H1 (cell line): ENCODE results near the gene CD44. TPM values are rescaled to one million over a fixed set of nuclear protein-coding genes. Genes with fewer than 3 reads are reported as not detected.

Experiments used
- CTCF ChIA-PET: fragments of 300-600 bp; sonication (Branson Sonifier 250); formaldehyde crosslinking; loops from one replicate; lab custom pipeline; 2021; ENCODE audit not compliant: partially characterized antibody; lab: Charles Lee
- POLR2A ChIA-PET: fragments of 300-600 bp; sonication (Branson Sonifier 250); formaldehyde crosslinking; loops from one replicate; lab custom pipeline; 2021; ENCODE audit warnings: inconsistent platforms; ENCODE audit not compliant: partially characterized antibody; lab: Charles Lee
- DNase-seq, 2 experiments: peaks; one replicate each; pipeline versions ENCODE4 v3.0.0 to v3.0.0-alpha.2; 2010 to 2022; ENCODE audit warnings: low spot score in 2 of 2, low read depth in 1 of 2, mixed read lengths in 1 of 2
- FAIRE-seq: peaks from 2 replicates; lab custom pipeline; 2011; peaks lifted over from hg19 to GRCh38; lab: Jason Lieb, UNC
- H2AFZ ChIP-seq: 2 replicates; pipeline ENCODE4 v1.8.1; 2012; ENCODE audit warnings: low read length, inconsistent platforms
- H2AK5ac ChIP-seq: 2 replicates; pipeline ENCODE4 v1.6.1; 2013; ENCODE audit warnings: low read depth, low read length
- H2BK120ac ChIP-seq: replicated peaks from 2 replicates; pipeline ENCODE3; 2013; ENCODE audit warnings: low read depth, low read length, inconsistent platforms
- H2BK12ac ChIP-seq: 2 replicates; pipeline ENCODE4 v1.6.1; 2013; ENCODE audit warnings: low read depth, low read length
- H2BK15ac ChIP-seq: 2 replicates; pipeline ENCODE4 v1.6.1; 2013; ENCODE audit warnings: low read length
- H2BK20ac ChIP-seq: 2 replicates; pipeline ENCODE4 v1.6.1; 2013; ENCODE audit warnings: low read length
- H2BK5ac ChIP-seq: 2 replicates; pipeline ENCODE4 v1.6.1; 2013; ENCODE audit warnings: low read depth, low read length
- H3K14ac ChIP-seq: 2 replicates; pipeline ENCODE4 v1.6.1; 2013; ENCODE audit warnings: inconsistent platforms; ENCODE audit not compliant: insufficient read length
- H3K18ac ChIP-seq: 2 replicates; pipeline ENCODE4 v1.6.1; 2013; ENCODE audit warnings: low read length; ENCODE audit errors: extremely low read depth
- H3K23ac ChIP-seq: 2 replicates; pipeline ENCODE4 v1.6.1; 2013; ENCODE audit warnings: inconsistent platforms; ENCODE audit not compliant: insufficient read length
- H3K23me2 ChIP-seq: 2 replicates; pipeline ENCODE4 v1.6.1; 2013; ENCODE audit warnings: low read depth, low read length
- H3K27ac ChIP-seq: 2 replicates; pipeline ENCODE4 v1.6.1; 2011; ENCODE audit warnings: low read depth, low read length, inconsistent platforms
- H3K27me3 ChIP-seq, 4 experiments: replicated peaks in 1 of 4; 1 replicate in 1 of 4; 2 replicates in 3 of 4; pipeline versions ENCODE4 v1.6.1 to v1.8.1; 2011 to 2013; ENCODE audit warnings: low read length in 3 of 4, mild to moderate bottlenecking in 3 of 4, inconsistent platforms in 2 of 4, mixed read lengths in 2 of 4, moderate library complexity in 1 of 4; ENCODE audit not compliant: control insufficient read depth in 3 of 4, insufficient read depth in 3 of 4; ENCODE audit errors: extremely low read depth in 1 of 4
- H3K36me3 ChIP-seq, 4 experiments: 2 replicates each; pipeline versions ENCODE4 v1.6.1 to v1.8.1; 2011 to 2013; ENCODE audit warnings: mild to moderate bottlenecking in 4 of 4, low read length in 3 of 4, moderate library complexity in 2 of 4, control low read depth in 1 of 4, inconsistent platforms in 1 of 4; ENCODE audit not compliant: insufficient read depth in 4 of 4, control insufficient read depth in 2 of 4
- H3K4ac ChIP-seq: replicated peaks from 2 replicates; pipeline ENCODE3; 2013; ENCODE audit warnings: low read length, low read depth, mixed read lengths, inconsistent platforms; ENCODE audit not compliant: insufficient read length
- H3K4me1 ChIP-seq, 4 experiments: replicated peaks in 1 of 4; 1 replicate in 1 of 4; 2 replicates in 3 of 4; pipeline versions ENCODE4 v1.6.1 to v1.8.1; 2011 to 2013; ENCODE audit warnings: low read length in 3 of 4, inconsistent platforms in 2 of 4, mixed read lengths in 1 of 4; ENCODE audit not compliant: insufficient read depth in 4 of 4, control insufficient read depth in 3 of 4
- H3K4me2 ChIP-seq, 2 experiments: 2 replicates each; pipeline versions ENCODE4 v1.6.1 to v1.8.1; 2011 to 2013; ENCODE audit warnings: low read depth in 2 of 2, low read length in 2 of 2, control low read depth in 1 of 2, inconsistent platforms in 1 of 2, mild to moderate bottlenecking in 1 of 2; ENCODE audit not compliant: insufficient read depth in 1 of 2
- H3K4me3 ChIP-seq, 4 experiments: fragments of 200-600, 300-600 bp in 1 of 4; sonication (generic), shearing (Covaris generic), sonication (Bioruptor Twin) in 1 of 4; 2 replicates each; pipeline versions ENCODE4 v1.5.1 to v1.8.1; 2011 to 2016; ENCODE audit warnings: low read length in 4 of 4, low read depth in 3 of 4, control low read depth in 2 of 4, inconsistent platforms in 2 of 4, mild to moderate bottlenecking in 2 of 4, mixed read lengths in 1 of 4, moderate library complexity in 1 of 4; ENCODE audit not compliant: insufficient read depth in 2 of 4; ENCODE audit errors: extremely low read depth in 1 of 4
- H3K56ac ChIP-seq: replicated peaks from 2 replicates; pipeline ENCODE3; 2013; ENCODE audit warnings: low read depth, mild to moderate bottlenecking, mixed read lengths, low read length, inconsistent platforms; ENCODE audit not compliant: insufficient read length
- H3K79me1 ChIP-seq: 2 replicates; pipeline ENCODE4 v1.6.1; 2013; ENCODE audit warnings: low read depth, low read length, control low read depth
- H3K79me2 ChIP-seq, 2 experiments: 2 replicates each; pipeline versions ENCODE4 v1.6.1 to v1.8.1; 2012 to 2013; ENCODE audit warnings: low read length in 2 of 2, mild to moderate bottlenecking in 2 of 2, inconsistent platforms in 1 of 2; ENCODE audit not compliant: insufficient read depth in 2 of 2, control insufficient read depth in 1 of 2
- H3K9ac ChIP-seq, 4 experiments: replicated peaks in 1 of 4; 1 replicate in 1 of 4; 2 replicates in 3 of 4; pipeline versions ENCODE4 v1.6.1 to v1.8.1; 2011 to 2013; ENCODE audit warnings: low read depth in 3 of 4, low read length in 3 of 4, control low read depth in 2 of 4, mild to moderate bottlenecking in 2 of 4, moderate library complexity in 2 of 4, inconsistent platforms in 1 of 4; ENCODE audit errors: extremely low read depth in 1 of 4
- H3K9me3 ChIP-seq, 2 experiments: 2 replicates each; pipeline versions ENCODE4 v1.6.1 to v1.8.1; 2012 to 2013; ENCODE audit warnings: mild to moderate bottlenecking in 2 of 2, moderate library complexity in 2 of 2, control low read depth in 1 of 2, inconsistent platforms in 1 of 2, low read depth in 1 of 2, low read length in 1 of 2, mixed read lengths in 1 of 2; ENCODE audit not compliant: insufficient read depth in 2 of 2
- H4K20me1 ChIP-seq, 2 experiments: replicated peaks in 1 of 2; 2 replicates each; pipeline versions ENCODE3 to v1.8.1; 2011 to 2013; ENCODE audit warnings: inconsistent platforms in 2 of 2, low read length in 2 of 2, mild to moderate bottlenecking in 1 of 2; ENCODE audit not compliant: insufficient read depth in 2 of 2, control insufficient read depth in 1 of 2
- H4K5ac ChIP-seq: 2 replicates; pipeline ENCODE4 v1.6.1; 2013; ENCODE audit warnings: low read length, low read depth, mixed read lengths, inconsistent platforms; ENCODE audit not compliant: insufficient read length
- H4K8ac ChIP-seq: 2 replicates; pipeline ENCODE4 v1.8.0; 2013; ENCODE audit warnings: mild to moderate bottlenecking, moderate library complexity, low read length, inconsistent platforms; ENCODE audit not compliant: insufficient read depth; ENCODE audit errors: extremely low read depth
- H4K91ac ChIP-seq: replicated peaks from 2 replicates; pipeline ENCODE3; 2013; ENCODE audit warnings: low read length, mixed read lengths, inconsistent platforms; ENCODE audit not compliant: insufficient read length
- BACH1 ChIP-seq: IDR thresholded peaks from 2 replicates; pipeline ENCODE4 v1.6.1; 2012; ENCODE audit warnings: low read length, improper control_type of control experiment
- EP300 ChIP-seq, 2 experiments: IDR thresholded peaks; 1 replicate in 1 of 2; 2 replicates in 1 of 2; pipeline ENCODE4 v1.6.1; 2011 to 2012; ENCODE audit warnings: low read depth in 2 of 2, low read length in 2 of 2, mild to moderate bottlenecking in 2 of 2, borderline replicate concordance in 1 of 2, inconsistent platforms in 1 of 2, moderate library complexity in 1 of 2
- GABPA ChIP-seq: IDR thresholded peaks from 2 replicates; pipeline ENCODE4 v1.6.1; 2011; ENCODE audit warnings: mild to moderate bottlenecking, low read length, moderate library complexity, borderline replicate concordance; ENCODE audit not compliant: insufficient read depth
- HDAC6 ChIP-seq: IDR thresholded peaks from one replicate; pipeline ENCODE4 v1.7.1; 2012; ENCODE audit warnings: low read depth, mild to moderate bottlenecking, inconsistent platforms, low read length, moderate library complexity
- JUND ChIP-seq: IDR thresholded peaks from 2 replicates; pipeline ENCODE4 v1.6.1; 2011; ENCODE audit warnings: mild to moderate bottlenecking, improper control_type of control experiment, low read length
- SIN3A ChIP-seq, 2 experiments: IDR thresholded peaks in 1 of 2; conservative IDR thresholded peaks in 1 of 2; 2 replicates each; pipeline ENCODE4 v1.6.1; 2011 to 2012; ENCODE audit warnings: low read length in 2 of 2, improper control_type of control experiment in 1 of 2, low read depth in 1 of 2, mild to moderate bottlenecking in 1 of 2
- SP1 ChIP-seq: IDR thresholded peaks from 2 replicates; pipeline ENCODE4 v1.6.1; 2011; ENCODE audit warnings: low read depth, low read length
- WGBS, 2 experiments: shearing (Covaris generic) in 1 of 2; methylation state at CpG; one replicate each; pipeline versions ENCODE4 v1.1.6 to v1.1.7; 2013 to 2015; ENCODE audit warnings: low lambda C conversion rate in 2 of 2, mixed read lengths in 2 of 2, inconsistent platforms in 1 of 2, low coverage in 1 of 2, missing lambda C conversion rate in 1 of 2; ENCODE audit not compliant: insufficient replicate concordance in 2 of 2, insufficient coverage in 1 of 2, insufficient read length in 1 of 2; ENCODE audit errors: extremely low coverage in 1 of 2, missing lambda C conversion rate in 1 of 2; 5-methylcytosine and 5-hydroxymethylcytosine counted together
- polyA plus RNA-seq, 7 experiments: library from polyadenylated mRNA; depleted of rRNA in 3 of 7; stranded (reverse) in 5 of 7; unstranded in 2 of 7; fragments of >200 nt in 5 of 7; fragments of 200-250 nt in 2 of 7; gene quantifications; 1 replicate in 5 of 7; 2 replicates in 1 of 7; 4 replicates in 1 of 7; pipeline versions ENCODE4 v1.2.1 to v1.2.3, GENCODE V29; 2011 to 2013; ENCODE audit warnings: missing spikeins in 2 of 7, mixed read lengths in 2 of 7
- total RNA-seq: library from RNA; stranded (reverse); fragmentation: NEBNext Ultra II Directional; extraction: Animal tissue kit (Norgen Biotek cat#: 25700); gene quantifications from 2 replicates; pipeline ENCODE4 v1.2.1, GENCODE V29; 2021
- TF ChIP-seq, protein P1 (sequence below), 3 experiments: IDR thresholded peaks; 1 replicate in 2 of 3; 2 replicates in 1 of 3; pipeline versions ENCODE4 v1.5.1 to v1.6.1; 2011; ENCODE audit warnings: low read length in 3 of 3, mild to moderate bottlenecking in 3 of 3, inconsistent platforms in 2 of 3, low read depth in 1 of 3, moderate library complexity in 1 of 3; ENCODE audit not compliant: insufficient read depth in 1 of 3; ENCODE audit errors: control extremely low read depth in 1 of 3
- TF ChIP-seq, protein P2 (sequence below): IDR thresholded peaks from 2 replicates; pipeline ENCODE4 v1.6.1; 2012; ENCODE audit warnings: inconsistent platforms

The CD44 gene
- total and polyA plus RNA-seq, 2 of the 8 experiments (the other 6 are each of a cell fraction or from before 2014, with no cell fraction given) = 11.8 to 13.7 TPM

DNA sequence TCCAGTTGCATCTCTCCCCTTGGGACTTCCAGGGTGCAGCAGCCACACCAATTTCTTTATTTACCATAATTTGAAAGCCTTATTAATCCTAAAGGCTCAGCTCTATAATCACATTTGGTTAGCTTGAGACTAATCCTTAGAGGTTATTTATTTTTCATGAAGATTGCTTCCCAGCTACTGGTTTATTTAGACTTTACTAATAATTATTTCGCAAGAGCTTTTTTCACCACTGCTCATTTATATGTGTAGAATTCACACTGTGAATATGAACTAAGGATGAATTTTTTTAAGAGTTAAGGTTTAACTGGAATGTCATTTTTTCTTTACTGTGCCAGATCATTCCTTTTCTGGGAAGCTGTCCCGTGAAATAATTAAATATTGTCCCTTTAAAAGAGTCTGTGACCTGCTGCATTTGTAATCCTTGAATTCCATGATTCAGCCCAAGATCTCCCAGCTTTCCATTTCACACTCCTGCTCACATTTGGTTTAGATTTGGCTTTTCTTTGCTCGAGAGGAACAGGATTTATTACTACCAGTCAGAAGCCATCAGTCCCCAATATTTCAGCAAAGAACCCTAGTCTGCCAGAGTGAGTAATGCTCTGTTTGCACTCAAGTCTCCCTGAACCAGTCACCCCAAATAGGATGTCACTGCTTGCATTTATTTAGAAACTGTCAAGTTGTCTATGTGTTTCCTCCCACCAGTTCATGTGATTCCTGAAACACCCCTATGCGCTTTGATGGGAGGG lies 4.4 kb upstream of the CD44 start:
- Histone ChIP-seq H3K56ac (no peak overlapping the region), H3K4ac (no peak overlapping the region), H3K27me3 (peaks cover 16 to 26% (median 21%) of the 10 kb centered on the region in 4 experiments), H3K4me3 (no peak overlapping the region), H2BK15ac (no peak overlapping the region), H4K8ac (no peak overlapping the region), H3K23me2 (peaks cover 16% of the 10 kb centered on the region), H2BK20ac (no peak overlapping the region), H2BK5ac (no peak overlapping the region), H3K27ac (no peak overlapping the region), H4K20me1 (no peaks in the 10 kb centered on the region), H4K91ac (no peak overlapping the region), H2BK120ac (no peak overlapping the region), H3K36me3 (no peaks in the 10 kb centered on the region), H3K9me3 (no peaks in the 10 kb centered on the region), H3K23ac (no peak overlapping the region), H3K79me2 (no peaks in the 10 kb centered on the region), H3K4me2 (no peak overlapping the region), H2BK12ac (no peak overlapping the region), H2AFZ (no peak overlapping the region), H3K9ac (no peak overlapping the region), H2AK5ac (no peak overlapping the region), H3K79me1 (no peaks in the 10 kb centered on the region), H3K4me1 (peaks cover 0 to 4% (median 1%) of the 10 kb centered on the region in 4 experiments; a peak in 5 of 7 replicates), H4K5ac (no peak overlapping the region), H3K14ac (no peak overlapping the region), H3K18ac (no peak overlapping the region)
- WGBS, 2 experiments = 86% methylated on average over 4 of the region's 4 CpGs; no CpG with 5 or more reads in 1 of the 2 experiments
- POLR2A ChIA-PET = no interaction called here
- no peak for DNase-seq
- CTCF ChIA-PET = interaction anchor here (1.1 to 1.2 kb wide), 2 partner anchors 17 to 29 kb away, joined by 3 read pairs; no protein-coding TSS in a partner anchor
- no peak for FAIRE-seq
- no peak for TF ChIP-seq SP1
- no peak for TF ChIP-seq JUND
- TF ChIP-seq GABPA = no peak
- TF ChIP-seq HDAC6 = no peak
- TF ChIP-seq, protein P1, sequence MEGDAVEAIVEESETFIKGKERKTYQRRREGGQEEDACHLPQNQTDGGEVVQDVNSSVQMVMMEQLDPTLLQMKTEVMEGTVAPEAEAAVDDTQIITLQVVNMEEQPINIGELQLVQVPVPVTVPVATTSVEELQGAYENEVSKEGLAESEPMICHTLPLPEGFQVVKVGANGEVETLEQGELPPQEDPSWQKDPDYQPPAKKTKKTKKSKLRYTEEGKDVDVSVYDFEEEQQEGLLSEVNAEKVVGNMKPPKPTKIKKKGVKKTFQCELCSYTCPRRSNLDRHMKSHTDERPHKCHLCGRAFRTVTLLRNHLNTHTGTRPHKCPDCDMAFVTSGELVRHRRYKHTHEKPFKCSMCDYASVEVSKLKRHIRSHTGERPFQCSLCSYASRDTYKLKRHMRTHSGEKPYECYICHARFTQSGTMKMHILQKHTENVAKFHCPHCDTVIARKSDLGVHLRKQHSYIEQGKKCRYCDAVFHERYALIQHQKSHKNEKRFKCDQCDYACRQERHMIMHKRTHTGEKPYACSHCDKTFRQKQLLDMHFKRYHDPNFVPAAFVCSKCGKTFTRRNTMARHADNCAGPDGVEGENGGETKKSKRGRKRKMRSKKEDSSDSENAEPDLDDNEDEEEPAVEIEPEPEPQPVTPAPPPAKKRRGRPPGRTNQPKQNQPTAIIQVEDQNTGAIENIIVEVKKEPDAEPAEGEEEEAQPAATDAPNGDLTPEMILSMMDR (IDR thresholded peaks at IDR 0.05; ENCODE audit: control extremely low read depth in 1 of 3, insufficient read depth in 1 of 3, low read depth in 1 of 3, low read length in 3 of 3) = no peak
- TF ChIP-seq SIN3A (conservative IDR thresholded peaks at IDR 0.05 in 1 of 2, IDR thresholded peaks at IDR 0.05 in 1 of 2; ENCODE audit: low read depth in 1 of 2, low read length in 2 of 2) = no peak
- TF ChIP-seq EP300 (IDR thresholded peaks at IDR 0.05; ENCODE audit: borderline replicate concordance in 1 of 2, low read depth in 2 of 2, low read length in 2 of 2) = no peak
- TF ChIP-seq, protein P2, sequence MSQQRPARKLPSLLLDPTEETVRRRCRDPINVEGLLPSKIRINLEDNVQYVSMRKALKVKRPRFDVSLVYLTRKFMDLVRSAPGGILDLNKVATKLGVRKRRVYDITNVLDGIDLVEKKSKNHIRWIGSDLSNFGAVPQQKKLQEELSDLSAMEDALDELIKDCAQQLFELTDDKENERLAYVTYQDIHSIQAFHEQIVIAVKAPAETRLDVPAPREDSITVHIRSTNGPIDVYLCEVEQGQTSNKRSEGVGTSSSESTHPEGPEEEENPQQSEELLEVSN = no peak
- TF ChIP-seq BACH1 = no peak
